ENCODE data around the gene CCDC124.

The CCDC124 gene

DNA sequence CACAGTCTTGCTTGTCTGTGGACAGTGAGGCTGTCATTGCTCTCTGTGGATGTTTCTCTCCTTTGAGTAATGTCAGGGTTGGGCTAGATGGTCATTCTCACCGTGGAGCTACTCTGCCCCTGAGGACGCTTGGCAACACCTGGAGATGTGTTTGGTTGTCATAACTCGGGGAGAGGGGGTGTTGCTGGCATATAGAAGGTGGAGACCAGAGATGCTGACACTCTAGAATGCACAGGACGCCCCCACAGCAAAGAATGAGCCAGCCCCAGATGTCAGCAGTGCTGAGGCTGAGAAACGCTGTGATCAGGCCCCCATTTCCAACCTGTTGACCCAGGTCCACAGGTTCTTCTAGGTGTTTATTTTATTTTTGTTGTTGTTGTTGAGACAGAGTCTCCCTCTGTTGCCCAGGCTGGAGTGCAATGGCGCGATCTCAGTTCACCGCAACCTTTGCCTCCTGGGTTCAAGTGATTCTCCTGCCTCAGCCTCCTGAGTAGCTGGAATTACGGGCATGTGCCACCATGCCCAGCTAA is 4.6 kb downstream of the CCDC124 start:
- no peak for DNase-seq

DNA sequence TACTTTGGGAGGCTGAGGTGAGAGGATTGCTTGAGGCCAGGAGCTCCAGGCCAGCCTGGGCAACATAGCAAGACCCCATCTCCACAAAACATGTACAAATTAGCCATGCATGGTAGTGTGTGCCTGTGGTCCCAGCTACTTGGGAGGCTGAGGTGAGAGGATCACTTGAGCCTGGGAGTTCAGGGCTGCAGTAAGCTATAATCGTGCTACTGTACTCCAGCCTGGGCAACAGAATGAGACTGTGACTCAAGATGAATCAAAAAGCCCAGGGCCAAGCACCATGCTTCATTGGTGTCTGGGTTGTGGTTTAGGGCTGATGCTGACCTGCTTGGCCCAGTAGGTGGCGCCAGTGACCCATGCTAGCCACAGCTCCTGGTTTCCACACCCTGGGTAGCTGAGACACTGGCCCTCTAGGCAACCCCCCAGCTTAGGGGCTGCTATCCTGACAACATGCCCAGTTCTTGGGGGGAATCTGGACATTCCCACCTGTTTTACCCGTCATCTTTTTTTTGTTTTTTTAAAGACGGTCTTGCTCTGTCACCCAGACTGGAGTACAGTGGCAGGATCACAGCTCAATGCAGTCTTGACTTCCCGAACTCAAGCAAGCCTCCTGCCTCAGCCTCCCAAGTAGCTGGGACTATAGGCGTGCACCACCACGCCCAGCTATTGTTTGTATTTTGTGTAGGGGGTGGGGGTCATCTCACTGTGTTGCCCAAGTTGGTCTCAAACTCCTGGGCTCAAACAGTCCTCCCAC is 5.5 kb downstream of the CCDC124 start:
- peak; percentile 89 for DNase-seq

DNA sequence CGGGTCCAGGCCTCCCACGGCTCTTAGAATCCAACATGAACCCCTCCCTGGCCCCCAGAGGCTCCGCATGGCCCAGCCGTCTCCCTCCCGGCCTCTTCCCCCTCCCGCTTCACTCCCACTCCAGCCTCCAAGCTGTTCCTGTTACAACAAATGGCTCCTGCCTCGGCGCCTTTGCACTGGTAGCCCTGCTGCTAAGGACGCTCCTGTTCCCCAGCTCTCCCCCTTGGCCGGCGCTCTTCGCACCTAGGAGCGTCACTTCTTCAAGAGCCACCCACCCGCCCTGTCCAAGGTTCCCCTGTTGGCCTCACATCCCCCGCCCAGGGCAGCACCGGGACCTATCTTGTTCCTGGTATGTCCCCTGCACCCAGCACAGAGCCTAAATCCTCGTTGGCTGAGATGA is 9.4 kb downstream of the CCDC124 start:
- no peak for DNase-seq

DNA sequence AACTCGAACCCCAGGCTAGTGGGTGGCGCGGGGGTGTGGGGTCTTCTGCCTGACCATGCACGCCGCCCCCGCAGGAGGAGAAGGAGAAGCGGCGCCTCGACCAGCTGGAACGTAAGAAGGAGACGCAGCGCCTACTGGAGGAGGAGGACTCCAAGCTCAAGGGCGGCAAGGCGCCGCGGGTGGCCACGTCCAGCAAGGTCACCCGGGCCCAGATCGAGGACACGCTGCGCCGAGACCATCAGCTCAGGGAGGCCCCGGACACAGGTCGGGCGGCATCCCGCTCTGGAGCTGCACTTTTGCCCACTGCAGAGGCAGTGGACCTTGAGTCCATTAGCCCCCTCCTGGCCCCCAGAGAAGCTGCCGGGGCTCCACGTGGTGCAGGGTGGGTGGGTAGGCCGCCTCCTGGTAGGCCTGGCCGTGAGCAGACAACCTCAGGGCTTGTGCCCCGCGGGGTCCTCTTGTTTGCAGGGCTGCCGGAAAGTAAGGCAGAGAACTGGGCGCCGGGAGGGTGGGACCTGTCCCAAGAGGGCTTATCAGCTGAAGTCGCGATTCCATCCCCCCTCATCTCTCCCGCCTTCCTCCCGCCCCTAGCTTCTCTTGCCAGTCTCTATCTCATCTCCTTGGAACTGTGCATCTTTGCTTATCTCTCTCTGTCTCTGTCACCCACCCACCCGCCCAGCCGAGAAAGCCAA is 9.9 kb downstream of the CCDC124 start:
- no peak for DNase-seq

DNA sequence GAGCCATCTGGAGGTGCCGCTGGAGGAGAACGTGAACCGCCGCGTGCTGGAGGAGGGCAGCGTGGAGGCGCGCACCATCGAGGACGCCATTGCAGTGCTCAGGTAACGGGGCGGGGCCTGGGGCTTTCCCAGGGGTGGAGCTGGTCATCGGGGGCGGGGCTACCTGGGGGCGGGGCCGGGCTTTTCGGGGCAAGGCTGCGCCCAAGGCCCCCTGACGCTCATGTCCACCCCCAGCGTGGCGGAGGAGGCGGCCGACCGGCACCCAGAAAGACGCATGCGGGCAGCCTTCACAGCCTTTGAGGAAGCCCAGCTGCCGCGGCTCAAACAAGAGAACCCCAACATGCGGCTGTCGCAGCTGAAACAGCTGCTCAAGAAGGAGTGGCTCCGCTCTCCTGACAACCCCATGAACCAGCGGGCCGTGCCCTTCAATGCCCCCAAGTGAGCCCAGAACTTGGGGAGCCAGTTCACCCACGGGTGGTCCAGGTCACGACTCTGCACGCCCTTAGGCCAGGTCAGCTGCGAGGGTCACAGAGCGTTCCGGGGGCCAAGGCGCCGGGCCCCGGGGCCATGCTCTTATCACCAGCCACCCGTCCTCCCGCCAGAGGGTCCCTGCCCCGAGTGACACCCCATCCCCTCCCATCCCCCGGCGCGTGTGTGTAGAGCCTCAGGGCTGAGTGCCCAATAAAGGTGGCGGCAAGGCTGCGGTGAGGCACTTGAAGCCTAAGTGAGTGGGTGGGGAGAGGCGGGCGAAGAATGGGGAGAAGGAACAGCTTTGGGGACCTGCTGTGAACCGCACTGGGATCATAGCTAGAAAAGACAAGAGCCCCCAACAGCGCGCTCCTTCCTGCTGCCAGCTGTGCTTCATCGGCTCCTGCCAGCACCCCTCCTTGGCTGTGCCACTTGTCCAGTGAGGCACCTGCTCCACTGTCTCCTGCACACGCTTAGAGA is 10.7 kb downstream of the CCDC124 start:
- no peak for DNase-seq

DNA sequence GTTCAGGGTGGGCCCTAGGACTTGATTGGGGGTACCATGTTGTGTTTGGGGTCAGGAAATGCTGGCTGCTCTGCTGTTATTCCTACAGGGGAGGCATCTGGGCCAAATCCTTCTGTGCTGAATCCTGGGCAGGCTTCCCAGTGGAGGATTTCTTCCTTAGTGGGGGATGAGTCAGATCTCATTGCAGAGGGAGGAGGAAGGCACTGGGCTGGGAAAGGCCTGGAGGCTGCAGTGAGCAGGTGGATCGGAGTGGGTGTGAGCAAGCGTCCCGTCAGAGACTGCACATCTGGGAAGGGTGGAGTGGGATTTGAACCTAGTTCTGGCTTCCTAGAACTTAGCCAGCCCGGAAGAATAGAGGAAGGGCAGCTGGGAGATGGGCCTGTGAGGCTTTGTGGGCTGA is 11.5 kb downstream of the CCDC124 start:
- no peak for DNase-seq

DNA sequence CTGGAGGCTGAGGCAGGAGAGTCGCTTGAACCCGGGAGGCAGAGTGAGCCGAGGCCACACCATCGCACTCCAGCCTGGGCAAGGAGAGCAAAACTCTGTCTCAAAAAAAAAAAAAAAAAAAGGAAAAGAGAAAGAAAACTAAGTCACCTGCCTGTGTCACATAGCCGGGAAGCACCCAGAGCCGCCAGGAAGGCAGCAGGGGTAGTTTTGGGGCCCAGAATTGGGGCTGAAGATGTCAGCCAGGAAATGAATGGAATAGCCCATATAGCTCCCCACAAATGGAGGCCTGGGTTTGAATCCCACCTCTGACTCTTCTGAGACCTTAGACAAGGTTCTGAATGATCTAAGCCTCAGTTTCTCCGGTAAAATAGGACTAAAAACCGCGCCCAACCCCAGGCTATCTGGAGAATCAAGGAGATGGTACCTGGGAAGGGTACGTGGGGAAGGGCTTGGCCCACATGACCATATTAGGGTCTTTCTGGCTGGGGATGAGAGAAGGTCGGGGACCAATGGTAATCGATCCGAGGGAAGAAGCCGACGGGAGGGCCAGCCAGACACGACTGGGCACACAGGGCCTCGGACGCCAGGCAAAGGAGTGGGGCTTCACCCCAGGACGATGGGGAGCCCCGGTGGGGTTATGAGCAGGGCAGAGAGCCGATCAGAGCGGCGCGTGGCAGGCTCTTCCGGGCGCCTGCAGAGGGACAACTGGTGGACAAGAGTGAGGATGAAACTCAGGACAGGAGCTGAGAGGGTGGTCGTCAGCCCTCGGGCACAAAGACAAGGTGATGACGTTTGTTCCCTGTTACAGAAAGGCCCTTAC is 14.4 kb downstream of the CCDC124 start:
- no peak for DNase-seq

DNA sequence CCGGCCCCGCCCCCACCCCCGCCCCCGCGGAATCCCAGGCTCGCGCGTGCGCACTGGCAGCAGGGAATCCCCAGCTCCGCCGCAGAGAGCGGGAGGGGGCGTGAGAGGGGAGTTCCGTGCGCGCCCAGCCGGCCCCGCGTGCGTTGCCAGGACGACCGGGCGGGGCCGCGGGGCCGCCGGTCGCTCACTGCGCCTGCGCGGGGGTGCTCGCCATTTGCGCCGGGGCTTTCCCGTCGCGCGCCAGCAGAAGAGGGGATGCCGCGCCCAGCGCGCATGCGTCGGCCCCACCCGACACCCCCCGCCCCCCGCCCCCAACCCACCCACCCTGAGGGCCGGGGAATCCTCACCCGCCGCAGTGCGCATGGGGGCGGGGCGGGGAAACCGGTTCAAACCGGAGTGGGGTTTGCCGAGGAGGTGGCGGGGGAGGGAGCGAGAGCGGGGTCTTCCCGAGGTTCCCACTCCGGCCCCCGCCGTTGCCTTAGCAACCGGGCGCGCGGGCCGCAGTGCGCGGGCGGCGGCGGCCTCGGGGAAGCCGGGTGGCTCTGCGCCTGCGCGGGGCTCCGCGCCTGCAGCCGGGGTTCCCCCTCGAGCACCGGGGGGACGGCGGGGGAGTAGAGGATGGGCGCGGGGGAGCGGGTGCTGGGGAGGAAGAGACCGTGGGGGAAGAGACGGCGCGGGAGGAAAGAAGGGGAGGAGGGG is 15.1 kb downstream of the CCDC124 start:
- DNase-seq = peak; percentile 97

DNA sequence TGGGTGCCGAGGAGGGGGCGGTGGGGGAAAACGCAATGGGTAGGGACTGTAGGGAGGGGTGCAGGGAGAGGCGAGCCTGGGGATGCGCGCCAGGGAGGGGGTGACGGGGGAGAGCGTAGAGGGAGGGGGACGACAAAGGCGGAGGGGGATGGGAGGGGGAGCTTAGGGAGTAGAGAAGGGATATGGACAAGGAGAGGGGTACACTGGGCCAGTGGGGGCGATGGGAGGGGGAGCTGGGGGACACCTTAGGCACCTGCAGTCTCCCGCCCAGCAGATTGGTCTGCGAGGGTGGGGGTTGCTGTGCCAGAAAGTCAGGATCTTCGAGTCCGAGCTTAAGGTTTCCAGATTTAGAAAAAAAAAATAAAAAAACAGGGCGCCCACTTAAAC is 15.7 kb downstream of the CCDC124 start:
- DNase-seq = no peak

DNA sequence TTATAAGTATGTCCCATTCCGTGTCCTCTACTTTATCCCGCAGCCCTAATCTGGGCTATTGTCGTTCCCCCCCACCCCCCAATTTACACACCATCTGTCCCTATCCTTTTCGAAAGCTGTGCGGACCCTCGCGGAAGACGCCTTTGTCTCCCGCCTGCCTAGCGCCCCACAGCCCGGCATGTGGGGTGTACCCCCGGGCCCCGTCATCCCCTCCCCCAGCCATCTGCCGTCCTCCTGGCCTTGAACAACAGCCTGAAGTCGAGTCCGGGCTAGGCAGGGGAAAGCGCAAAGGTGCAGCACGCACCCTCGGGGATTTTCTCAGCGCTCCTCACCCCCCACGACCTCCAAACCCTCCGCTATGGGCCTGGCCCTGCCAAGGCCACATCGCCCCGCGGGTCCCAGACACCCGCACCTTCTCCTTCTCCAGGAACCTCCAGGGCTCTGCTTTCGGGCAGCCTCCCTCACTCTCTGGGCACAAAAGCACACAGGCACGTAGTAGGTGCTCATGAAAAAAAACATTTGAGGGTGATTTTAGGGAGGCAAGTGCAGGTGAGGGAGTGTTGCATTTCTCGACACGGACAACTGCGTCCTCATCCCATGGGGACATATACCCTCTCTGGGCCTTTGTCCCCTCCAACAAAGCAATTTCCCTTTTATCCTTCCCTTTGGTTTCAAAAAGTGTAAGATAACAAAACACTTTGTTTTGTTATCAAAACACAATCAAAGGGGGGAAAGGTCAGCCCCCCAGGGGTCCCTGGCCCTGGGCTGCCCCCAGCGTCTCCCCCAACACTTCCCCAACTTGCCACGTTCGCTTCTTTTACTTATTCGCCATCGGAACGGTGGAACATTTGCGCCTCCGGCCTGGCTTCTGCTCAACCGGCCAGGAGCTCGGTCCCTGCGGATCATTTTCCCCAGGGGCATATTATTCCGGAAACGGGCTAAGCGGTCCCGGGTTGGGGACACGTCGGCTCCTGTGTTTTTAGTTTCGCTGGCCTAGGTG is 16.4 kb downstream of the CCDC124 start:
- DNase-seq = no peak

DNA sequence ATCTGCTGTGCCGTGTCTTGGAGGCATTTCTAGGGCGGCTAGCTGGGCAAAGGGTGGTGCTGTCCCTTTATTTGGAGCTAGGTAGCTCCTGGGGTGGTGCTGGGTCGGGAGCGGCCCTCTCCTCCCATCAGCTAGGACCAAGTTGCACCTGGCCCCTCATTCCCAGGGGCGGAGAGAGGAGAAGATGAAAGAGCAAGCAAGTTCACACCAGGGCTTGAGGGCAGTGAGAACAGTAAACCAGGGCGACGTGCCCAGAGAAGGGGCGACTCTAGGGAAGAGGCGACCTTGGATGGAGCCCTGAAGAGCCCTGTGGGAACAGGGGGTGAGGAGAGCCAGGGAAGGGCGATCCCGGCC is 17.1 kb downstream of the CCDC124 start:
- no peak for DNase-seq

DNA sequence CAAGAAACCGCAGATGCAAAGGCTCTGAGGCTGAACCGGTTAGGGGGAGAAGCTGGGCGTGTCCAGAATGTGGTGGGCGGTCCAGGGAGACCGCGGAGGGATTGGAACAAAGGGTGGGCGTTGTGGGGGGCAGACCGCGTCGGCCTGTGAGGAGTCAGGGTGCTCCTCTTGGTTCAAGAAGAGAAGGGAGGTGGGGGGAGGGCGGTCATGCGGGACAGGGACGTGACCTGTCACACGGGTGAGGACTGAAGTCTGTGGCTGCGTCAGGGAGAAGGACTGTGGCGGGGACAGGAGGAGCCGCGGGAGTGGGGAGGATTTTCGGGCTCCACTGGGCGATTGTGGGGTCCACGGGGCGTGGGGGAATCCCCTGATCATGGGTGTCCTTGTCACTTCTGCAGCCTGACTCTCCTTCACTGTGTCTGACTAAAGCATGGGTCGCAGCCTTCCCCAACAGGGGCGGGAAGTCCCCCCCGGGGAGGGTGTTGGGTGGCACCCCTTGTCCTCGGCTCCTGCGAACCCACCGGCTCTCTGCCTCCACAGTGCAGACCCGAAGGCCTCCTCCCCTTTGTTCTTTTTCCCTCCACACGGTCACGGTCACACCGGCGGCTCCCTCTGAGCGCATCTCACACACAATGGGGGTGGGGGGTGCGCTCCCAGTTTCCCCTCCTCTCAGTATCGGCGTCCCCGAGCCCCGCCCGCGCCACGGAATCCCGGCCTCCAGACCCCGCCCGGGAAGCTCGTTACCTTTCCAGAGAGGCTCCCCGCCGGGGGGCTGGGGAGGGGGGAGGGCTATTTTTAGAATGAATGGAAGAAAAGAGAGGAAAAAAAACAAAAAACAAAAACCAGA is 17.7 kb downstream of the CCDC124 start:
- DNase-seq = peak; percentile 69

DNA sequence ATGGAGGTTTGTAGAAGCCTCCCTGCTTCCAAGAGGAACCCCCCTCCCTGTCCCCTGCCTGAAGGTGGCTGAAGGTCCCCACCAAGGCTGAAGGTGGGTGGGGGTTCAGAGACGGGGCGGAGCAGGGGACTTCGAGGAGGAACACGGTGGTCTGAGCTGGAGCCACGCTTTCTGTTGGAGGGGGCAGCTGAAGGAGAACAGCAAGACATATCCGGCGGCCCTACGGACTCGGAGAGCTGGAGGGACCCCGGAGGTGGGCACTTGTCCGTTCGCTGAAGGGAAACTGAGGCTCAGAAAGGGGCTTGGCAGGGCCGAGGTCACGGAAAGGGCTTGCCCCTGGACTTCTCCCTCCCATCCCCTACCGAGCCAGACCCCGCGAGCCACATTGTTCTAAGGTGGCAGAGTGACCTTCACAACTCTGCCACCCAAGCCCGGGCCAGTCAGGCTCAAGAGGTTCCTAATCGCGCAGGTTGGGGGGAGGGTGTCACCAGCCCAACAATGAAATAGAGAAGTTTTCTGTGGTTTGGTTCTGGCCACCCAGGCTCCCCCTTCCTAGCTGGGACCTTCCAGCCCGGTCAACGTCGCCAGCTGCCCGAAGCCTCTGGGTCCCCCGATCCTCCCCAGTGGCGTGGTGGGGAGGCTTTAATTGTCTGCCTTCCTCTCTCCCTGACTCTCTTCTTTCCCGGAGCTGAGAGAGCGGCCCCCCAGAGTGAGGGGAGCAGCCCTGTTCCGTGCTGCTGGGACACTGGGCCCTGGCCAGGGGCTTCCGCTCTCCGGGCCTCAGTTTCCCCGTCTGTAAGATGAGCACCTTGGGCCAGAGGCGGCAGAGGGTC is 18.6 kb downstream of the CCDC124 start:
- no peak for DNase-seq

DNA sequence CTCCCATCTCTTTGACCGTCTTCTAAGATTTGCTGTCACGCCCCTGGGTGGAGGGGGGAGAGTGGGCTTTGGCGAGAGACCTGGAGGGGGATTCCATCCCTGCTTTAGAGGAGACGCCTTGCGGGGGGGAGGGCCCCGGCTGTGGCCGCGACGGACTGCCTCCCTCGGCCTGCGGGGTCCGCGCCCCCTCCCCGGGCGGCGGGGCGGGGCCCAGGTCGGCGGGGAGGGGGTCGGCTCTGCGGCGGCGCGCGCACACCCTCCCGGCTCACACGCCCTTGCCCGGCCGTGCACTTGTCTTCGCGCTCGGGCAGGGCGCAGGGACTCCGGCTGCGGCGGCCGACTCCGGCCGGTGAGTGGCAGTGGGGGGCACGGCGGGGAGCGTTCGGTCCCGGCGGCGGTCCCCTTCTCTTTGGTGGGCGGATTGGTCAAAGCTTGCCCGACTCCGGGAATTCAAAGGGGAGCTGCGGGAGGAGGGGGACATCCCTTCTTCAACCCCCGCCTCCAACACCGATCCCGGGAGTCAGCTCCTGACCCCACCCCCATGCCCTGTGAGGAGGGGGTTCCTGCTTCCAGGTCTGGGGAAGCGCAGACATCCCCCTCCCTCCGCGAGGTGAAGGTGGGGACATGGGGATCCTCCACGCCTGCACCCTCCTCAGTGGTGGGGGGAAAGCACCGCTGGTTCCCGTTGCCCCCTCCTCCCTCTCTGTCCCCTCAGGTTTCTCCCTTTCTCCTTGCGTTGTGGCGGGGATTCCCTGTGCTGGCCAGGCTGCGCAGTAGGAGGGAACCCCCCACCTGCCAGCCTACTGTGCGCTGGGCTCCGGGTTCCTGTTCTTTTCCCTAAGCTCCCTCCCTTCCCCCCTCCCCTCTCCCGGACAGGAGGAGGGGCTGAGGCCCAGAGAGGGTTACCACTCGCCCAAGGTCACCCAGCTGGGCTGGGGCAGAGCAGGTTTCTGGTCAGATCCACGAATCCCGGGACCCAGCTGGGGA is 19.5 kb downstream of the CCDC124 start:
- DNase-seq = no peak

DNA sequence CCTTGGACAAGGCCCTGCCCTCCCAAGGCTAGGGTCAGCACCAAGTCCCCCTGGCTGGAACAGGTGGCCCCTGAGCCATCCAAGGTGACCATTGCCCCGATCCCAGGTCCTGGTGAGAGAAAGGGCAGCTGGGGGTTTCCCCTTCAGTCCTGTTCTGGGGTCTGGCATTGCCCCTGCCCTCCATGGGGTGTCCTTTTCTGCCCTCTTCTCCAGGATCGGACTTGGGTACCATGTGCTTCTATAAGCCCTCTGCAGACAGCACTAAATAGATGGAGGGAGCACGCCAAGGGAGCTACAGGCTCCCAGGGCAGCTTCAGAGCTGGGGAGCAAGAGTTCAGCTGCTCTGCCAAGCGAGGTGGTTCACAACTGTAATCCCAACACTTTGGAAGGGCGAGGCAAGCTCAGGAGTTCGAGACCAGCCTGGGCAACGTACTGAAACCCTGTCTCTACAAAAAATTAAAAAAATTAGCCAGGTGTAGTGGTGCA is 20.5 kb downstream of the CCDC124 start:
- DNase-seq = no peak

DNA sequence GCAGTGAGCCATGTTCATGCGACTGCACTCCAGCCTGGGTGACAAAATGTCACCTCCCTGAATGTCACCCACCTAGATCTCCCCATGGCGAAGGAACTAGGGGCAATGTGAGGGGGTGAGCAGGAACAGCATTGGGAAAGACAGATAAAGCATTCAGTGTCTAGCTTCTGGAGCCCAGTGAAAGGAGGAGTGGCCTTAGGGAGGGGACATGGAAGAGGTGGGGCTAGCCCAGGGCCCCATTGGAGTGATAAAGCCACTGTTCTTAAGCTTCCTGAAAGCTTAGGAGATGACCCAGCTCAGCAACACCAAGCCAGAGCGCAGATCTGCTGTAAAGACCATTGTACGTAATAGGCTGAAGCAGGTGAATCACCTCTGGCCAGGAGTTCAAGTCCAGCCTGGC is 21.1 kb downstream of the CCDC124 start:
- DNase-seq = no peak

DNA sequence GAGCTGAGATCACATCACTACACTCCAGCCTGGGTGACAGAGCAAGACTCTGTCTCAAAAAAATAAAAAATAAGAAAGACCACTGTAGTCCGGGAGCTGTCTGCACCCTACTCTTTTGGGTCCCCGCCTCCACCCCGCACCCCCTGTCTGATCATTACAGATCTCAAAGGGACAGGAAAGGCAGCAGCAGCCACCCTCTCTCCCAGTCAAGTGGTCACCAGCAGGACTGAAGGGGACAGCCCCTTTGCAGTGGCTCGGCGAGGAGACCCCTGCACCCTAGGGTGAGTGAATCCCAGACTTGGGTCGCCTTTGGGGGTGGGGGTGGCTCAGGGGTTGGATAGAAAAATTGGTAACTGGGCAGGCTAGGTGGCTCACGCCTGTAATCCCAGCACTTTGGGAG is 21.6 kb downstream of the CCDC124 start:
- no peak for DNase-seq
